ENCODE measurements around the gene USP9Y.

DNA sequence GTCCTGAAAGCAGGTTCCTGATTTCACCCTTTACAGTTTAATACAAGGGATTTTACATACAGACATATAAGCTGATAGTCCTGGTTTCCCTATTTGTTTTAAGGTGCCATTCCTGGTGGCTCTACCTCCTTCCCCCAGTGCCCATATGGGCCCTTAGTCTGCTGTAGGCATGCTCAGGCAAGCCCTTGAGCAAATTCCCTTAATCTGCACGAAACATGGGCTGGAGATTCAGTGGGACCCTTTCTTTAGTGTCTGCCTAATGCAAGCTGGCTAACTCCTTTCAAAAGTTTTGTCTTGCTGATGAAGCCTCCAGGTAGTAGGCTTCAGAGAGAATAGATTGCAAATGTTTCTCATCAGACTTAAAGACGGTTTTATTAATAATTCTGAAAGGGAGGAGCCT is 22.9 kb upstream of the USP9Y start:
- TF ChIP-seq PPARA (CRISPR knock-in tag; IDR thresholded peaks at IDR 0.05; ENCODE audit: borderline replicate concordance) (no peak), ZFP30 (CRISPR knock-in tag; IDR thresholded peaks at IDR 0.05) (no peak), ARNTL (CRISPR knock-in tag; IDR thresholded peaks at IDR 0.05; ENCODE audit: borderline replicate concordance, low read depth) (no peak), ZNF70 (CRISPR knock-in tag; IDR thresholded peaks at IDR 0.05) (no peak), OSR1 (CRISPR knock-in tag; IDR thresholded peaks at IDR 0.05) (no peak), CSDC2 (CRISPR knock-in tag; IDR thresholded peaks at IDR 0.05) (no peak), TOX (CRISPR knock-in tag; IDR thresholded peaks at IDR 0.05; ENCODE audit: borderline replicate concordance) (no peak), ZFP3 (CRISPR knock-in tag; IDR thresholded peaks at IDR 0.05) (no peak)
- TF ChIP-seq, protein P1, sequence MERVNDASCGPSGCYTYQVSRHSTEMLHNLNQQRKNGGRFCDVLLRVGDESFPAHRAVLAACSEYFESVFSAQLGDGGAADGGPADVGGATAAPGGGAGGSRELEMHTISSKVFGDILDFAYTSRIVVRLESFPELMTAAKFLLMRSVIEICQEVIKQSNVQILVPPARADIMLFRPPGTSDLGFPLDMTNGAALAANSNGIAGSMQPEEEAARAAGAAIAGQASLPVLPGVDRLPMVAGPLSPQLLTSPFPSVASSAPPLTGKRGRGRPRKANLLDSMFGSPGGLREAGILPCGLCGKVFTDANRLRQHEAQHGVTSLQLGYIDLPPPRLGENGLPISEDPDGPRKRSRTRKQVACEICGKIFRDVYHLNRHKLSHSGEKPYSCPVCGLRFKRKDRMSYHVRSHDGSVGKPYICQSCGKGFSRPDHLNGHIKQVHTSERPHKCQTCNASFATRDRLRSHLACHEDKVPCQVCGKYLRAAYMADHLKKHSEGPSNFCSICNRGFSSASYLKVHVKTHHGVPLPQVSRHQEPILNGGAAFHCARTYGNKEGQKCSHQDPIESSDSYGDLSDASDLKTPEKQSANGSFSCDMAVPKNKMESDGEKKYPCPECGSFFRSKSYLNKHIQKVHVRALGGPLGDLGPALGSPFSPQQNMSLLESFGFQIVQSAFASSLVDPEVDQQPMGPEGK (CRISPR knock-in tag; IDR thresholded peaks at IDR 0.05; ENCODE audit: borderline replicate concordance) = no peak
- TF ChIP-seq, protein P2, sequence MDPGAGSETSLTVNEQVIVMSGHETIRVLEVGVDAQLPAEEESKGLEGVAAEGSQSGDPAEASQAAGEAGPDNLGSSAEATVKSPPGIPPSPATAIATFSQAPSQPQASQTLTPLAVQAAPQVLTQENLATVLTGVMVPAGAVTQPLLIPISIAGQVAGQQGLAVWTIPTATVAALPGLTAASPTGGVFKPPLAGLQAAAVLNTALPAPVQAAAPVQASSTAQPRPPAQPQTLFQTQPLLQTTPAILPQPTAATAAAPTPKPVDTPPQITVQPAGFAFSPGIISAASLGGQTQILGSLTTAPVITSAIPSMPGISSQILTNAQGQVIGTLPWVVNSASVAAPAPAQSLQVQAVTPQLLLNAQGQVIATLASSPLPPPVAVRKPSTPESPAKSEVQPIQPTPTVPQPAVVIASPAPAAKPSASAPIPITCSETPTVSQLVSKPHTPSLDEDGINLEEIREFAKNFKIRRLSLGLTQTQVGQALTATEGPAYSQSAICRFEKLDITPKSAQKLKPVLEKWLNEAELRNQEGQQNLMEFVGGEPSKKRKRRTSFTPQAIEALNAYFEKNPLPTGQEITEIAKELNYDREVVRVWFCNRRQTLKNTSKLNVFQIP (CRISPR knock-in tag; IDR thresholded peaks at IDR 0.05; ENCODE audit: borderline replicate concordance, low read depth) = no peak
- TF ChIP-seq, protein P3, sequence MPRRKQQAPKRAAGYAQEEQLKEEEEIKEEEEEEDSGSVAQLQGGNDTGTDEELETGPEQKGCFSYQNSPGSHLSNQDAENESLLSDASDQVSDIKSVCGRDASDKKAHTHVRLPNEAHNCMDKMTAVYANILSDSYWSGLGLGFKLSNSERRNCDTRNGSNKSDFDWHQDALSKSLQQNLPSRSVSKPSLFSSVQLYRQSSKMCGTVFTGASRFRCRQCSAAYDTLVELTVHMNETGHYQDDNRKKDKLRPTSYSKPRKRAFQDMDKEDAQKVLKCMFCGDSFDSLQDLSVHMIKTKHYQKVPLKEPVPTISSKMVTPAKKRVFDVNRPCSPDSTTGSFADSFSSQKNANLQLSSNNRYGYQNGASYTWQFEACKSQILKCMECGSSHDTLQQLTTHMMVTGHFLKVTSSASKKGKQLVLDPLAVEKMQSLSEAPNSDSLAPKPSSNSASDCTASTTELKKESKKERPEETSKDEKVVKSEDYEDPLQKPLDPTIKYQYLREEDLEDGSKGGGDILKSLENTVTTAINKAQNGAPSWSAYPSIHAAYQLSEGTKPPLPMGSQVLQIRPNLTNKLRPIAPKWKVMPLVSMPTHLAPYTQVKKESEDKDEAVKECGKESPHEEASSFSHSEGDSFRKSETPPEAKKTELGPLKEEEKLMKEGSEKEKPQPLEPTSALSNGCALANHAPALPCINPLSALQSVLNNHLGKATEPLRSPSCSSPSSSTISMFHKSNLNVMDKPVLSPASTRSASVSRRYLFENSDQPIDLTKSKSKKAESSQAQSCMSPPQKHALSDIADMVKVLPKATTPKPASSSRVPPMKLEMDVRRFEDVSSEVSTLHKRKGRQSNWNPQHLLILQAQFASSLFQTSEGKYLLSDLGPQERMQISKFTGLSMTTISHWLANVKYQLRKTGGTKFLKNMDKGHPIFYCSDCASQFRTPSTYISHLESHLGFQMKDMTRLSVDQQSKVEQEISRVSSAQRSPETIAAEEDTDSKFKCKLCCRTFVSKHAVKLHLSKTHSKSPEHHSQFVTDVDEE (CRISPR knock-in tag; IDR thresholded peaks at IDR 0.05) = no peak
- TF ChIP-seq, protein P4, sequence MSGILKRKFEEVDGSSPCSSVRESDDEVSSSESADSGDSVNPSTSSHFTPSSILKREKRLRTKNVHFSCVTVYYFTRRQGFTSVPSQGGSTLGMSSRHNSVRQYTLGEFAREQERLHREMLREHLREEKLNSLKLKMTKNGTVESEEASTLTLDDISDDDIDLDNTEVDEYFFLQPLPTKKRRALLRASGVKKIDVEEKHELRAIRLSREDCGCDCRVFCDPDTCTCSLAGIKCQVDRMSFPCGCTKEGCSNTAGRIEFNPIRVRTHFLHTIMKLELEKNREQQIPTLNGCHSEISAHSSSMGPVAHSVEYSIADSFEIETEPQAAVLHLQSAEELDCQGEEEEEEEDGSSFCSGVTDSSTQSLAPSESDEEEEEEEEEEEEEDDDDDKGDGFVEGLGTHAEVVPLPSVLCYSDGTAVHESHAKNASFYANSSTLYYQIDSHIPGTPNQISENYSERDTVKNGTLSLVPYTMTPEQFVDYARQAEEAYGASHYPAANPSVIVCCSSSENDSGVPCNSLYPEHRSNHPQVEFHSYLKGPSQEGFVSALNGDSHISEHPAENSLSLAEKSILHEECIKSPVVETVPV (CRISPR knock-in tag; IDR thresholded peaks at IDR 0.05) = no peak
- TF ChIP-seq, protein P5, sequence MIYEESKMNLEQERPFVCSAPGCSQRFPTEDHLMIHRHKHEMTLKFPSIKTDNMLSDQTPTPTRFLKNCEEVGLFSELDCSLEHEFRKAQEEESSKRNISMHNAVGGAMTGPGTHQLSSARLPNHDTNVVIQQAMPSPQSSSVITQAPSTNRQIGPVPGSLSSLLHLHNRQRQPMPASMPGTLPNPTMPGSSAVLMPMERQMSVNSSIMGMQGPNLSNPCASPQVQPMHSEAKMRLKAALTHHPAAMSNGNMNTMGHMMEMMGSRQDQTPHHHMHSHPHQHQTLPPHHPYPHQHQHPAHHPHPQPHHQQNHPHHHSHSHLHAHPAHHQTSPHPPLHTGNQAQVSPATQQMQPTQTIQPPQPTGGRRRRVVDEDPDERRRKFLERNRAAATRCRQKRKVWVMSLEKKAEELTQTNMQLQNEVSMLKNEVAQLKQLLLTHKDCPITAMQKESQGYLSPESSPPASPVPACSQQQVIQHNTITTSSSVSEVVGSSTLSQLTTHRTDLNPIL (CRISPR knock-in tag; IDR thresholded peaks at IDR 0.05; ENCODE audit: low read depth) = no peak

All from SK-N-SH treated with all-trans-retinoic acid at 6 μM for 48 hours (cell line).